Measurements from ENCODE around the gene ENOPH1.
"Not testable (repeated sequence)": the region's sequence is repeated elsewhere in the genome, so short reads cannot be mapped to it uniquely, and the experiment has no call there.

ENOPH1 gene

DNA sequence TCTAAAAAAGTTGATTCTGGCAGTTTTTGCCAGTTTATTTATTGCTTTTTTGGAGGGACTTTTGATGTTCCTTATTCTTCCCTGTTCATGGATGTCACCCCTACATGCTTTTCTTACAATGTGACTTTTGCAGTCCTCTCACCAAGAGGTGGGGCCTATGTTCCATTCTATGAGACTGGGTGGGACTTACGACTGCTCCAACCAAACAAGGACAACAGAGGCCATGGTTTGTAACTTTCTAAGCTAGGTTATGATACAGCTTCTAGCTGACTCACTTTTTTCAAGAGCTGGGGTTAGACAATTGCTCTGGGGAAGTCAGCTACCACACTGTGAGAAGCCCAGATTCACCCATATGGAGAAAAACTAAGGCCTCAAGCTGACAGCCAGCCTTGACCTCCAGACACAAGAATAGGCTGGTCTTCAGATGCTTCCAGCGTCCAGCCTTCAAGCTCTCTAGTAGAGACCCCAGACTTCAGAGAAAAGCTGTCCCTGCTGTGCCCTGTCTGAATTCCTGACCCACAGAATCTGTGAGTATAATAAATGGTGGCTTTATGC lies 39.5 kb downstream of the ENOPH1 start:
- POLR2A ChIA-PET, result no interaction called here
- TF ChIP-seq, protein P1, sequence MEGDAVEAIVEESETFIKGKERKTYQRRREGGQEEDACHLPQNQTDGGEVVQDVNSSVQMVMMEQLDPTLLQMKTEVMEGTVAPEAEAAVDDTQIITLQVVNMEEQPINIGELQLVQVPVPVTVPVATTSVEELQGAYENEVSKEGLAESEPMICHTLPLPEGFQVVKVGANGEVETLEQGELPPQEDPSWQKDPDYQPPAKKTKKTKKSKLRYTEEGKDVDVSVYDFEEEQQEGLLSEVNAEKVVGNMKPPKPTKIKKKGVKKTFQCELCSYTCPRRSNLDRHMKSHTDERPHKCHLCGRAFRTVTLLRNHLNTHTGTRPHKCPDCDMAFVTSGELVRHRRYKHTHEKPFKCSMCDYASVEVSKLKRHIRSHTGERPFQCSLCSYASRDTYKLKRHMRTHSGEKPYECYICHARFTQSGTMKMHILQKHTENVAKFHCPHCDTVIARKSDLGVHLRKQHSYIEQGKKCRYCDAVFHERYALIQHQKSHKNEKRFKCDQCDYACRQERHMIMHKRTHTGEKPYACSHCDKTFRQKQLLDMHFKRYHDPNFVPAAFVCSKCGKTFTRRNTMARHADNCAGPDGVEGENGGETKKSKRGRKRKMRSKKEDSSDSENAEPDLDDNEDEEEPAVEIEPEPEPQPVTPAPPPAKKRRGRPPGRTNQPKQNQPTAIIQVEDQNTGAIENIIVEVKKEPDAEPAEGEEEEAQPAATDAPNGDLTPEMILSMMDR (IDR thresholded peaks at IDR 0.05; ENCODE audit: control extremely low read depth, extremely low read depth, low read depth, missing control alignments), result no peak
- DNase-seq (ENCODE audit: extremely low spot score), result no peak
- CTCF ChIA-PET, result interaction anchor here (1.2 to 1.5 kb wide), 2 partner anchors 33 to 252 kb away, joined by 3 read pairs; no protein-coding TSS in a partner anchor

DNA sequence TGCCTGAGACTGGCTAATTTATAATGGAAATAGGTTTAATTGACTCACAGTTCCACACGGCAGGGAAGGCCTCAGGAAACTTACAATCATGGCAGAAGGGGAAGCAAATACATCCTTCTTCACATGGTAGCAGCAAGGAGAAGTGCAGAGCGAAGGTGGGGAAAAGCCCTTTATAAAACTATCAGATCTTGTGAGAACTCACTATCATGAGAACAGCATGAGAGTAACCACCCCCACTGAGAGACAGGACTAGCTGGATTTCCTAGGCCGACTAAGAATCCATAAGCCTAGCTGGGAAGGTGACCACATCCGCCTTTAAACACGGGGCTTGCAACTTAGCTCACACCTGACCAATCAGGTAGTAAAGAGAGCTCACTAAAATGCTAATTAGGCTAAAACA lies 42.7 kb downstream of the ENOPH1 start:
- POLR2A ChIA-PET; DNase-seq (ENCODE audit: extremely low spot score): not testable (repeated sequence)
- CTCF ChIA-PET, result interaction anchor here (1.0 to 3.5 kb wide), 2 partner anchors 10 to 249 kb away, joined by 5 to 16 read pairs; no protein-coding TSS in a partner anchor

DNA sequence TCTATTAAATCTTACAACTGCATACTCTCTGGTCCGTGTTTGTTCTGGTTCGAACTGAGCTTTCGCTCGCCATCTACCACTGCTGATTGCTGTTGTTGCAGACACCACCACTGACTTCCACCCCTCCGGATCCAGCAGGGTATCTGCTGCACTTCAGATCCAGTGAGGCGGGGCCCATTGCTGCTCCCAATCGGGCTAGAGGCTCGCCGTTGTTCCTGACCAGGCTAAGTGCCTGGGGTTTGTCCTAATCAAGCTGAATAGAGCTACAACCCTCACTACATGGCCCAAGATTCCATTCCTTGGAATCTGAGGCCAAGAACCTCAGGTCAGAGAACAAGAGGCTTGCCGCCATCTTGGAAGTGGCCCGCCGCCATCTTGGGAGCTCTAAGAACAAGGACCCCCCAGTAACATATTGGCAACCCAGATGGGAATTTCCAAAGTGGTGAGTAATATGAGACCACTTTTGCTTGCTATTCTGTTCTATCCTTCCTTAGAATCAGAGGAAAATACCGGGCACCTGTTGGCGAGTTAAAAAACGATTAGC lies 43.3 kb downstream of the ENOPH1 start:
- ChIA-PET CTCF (interaction anchor here (0.8 to 3.5 kb wide), 3 partner anchors 10 to 248 kb away, joined by 3 to 16 read pairs (median 5); no protein-coding TSS in a partner anchor), POLR2A (no interaction called here)
- TF ChIP-seq, protein P1 (IDR thresholded peaks at IDR 0.05; ENCODE audit: control extremely low read depth, extremely low read depth, low read depth, missing control alignments), result no peak
- DNase-seq (ENCODE audit: extremely low spot score), result no peak

DNA sequence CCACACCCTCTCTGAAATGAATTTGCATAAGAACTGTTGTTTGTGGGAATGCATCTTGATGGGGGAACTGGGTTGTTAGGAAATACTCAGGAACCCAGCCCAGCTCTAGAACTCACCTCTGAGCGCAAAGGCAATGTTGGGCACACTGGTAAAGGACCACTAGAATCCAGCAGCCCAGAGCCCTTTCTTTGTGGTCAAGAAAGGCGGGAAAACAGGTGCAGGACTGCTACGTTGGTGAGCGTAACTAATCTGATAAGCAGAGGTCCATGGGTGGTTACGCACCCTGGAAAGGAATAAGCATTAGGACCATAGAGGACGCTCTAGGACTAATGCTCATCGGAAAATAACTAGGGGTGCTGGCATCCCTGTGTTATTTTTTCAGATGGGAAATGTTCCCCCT lies 45.5 kb downstream of the ENOPH1 start:
- POLR2A ChIA-PET; DNase-seq (ENCODE audit: extremely low spot score): not testable (repeated sequence)
- CTCF ChIA-PET, result interaction anchor here (1.0 to 1.3 kb wide), 2 partner anchors 8 to 17 kb away, joined by 4 to 5 read pairs; no protein-coding TSS in a partner anchor

DNA sequence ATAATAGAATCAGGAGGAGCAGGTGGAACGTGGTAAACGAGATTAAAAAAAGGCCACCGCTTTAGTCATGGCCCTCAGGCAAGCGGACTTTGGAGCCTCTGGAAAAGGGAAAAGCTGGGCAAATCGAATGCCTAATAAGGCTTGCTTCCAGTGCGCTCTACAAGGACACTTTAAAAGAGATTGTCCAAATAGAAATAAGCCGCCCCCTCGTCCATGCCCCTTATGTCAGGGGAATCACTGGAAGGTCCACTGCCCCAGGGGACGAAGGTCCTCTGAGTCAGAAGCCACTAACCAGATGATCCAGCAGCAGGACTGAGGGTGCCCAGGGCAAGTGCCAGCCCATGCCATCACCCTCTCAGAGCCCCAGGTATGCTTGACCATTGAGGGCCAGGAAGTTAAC lies 47.1 kb downstream of the ENOPH1 start:
- POLR2A ChIA-PET; CTCF ChIA-PET; DNase-seq (ENCODE audit: extremely low spot score): not testable (repeated sequence)

DNA sequence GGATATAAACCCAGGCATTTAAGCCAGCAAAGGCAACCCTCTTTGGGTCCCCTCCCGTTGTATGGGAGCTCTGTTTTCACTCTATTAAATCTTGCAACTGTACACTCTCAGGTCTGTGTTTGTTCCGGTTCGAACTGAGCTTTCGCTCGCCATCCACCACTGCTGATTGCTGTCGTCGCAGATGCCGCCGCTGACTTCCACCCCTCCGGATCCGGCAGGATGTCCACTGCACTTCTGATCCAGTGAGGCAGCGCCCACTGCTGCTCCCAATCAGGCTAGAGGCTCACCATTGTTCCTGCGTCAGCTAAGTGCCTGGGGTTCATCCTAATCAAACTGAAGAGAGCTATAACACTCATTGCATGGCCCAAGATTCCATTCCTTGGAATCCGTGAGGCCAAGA lies 49.2 kb downstream of the ENOPH1 start:
- TF ChIP-seq, protein P1 (IDR thresholded peaks at IDR 0.05; ENCODE audit: control extremely low read depth, extremely low read depth, low read depth, missing control alignments), result no peak
- ChIA-PET CTCF (interaction anchor here (1.1 kb wide), 1 partner anchor 27 kb away, joined by 3 read pairs; no protein-coding TSS in a partner anchor), POLR2A (no interaction called here)
- DNase-seq (ENCODE audit: extremely low spot score), result no peak

DNA sequence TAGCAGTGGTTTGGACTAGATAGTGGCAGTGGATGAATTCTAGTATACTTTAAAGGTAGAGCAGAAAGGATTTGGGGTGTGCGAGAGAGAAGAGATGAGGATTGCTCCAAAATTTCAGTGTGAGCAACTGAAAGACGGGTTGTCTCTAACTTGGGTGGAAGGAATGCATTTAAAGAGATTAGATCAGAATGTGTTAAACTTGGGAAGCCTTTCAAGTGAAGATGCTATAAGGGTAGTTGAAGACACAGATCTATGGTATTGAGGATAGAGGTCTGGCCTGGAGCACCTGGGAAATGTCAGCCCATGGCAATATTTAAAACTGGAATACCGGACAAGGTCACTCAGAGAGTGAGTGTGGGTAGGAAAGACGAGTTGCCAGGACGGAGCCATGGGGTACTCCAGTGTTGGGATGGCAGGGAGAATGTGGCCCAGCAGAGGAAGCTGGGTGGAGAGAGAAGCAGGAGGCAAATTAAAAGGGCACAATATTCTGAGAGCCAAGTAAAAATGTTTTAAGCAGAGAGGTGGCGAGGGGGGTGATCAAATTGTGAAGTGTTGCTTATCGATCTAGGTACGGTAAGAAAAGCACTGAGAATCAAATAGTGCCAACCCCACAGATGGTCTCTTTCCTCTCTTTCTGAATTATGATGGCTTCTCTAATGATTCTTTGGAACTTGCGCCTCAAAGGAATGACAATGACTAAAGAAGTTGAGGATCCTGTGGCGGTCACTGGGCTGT lies 50.5 kb downstream of the ENOPH1 start:
- CTCF ChIA-PET, result interaction anchor here (0.7 kb wide), 1 partner anchor 51 kb away, joined by 3 read pairs; the partner anchor contains the start of gene HNRNPDL
- POLR2A ChIA-PET, result no interaction called here
- DNase-seq (ENCODE audit: extremely low spot score), result no peak
- TF ChIP-seq, protein P1 (IDR thresholded peaks at IDR 0.05; ENCODE audit: control extremely low read depth, extremely low read depth, low read depth, missing control alignments), result no peak

DNA sequence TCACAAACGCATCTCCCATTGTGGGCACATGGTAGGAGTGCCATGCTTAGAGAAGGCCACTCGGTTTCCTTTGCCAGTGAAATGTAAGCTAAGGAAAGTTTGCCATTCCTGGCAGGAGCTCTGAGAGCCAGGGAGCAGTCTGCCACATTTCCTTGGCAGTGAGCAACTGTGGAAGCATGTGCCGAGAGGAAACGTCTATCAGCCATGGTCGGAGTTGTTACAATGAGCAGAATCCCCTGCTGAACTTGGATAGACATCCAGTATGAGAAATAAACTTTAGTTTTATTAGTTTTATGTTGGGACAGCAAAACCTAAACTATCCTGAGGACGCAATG lies 51.1 kb downstream of the ENOPH1 start:
- TF ChIP-seq, protein P1 (IDR thresholded peaks at IDR 0.05; ENCODE audit: control extremely low read depth, extremely low read depth, low read depth, missing control alignments), result no peak
- no peak for DNase-seq (ENCODE audit: extremely low spot score)
- POLR2A ChIA-PET, result no interaction called here
- CTCF ChIA-PET, result no interaction called here

All from GM10248 (cell line).